HG02981 (cell line): ENCODE results near the gene DUOX1.

Experiments used
- ATAC-seq: cut with Tn5 transposase; IDR thresholded peaks from one replicate; pipeline ENCODE4 v1.9.1; 2021; ENCODE audit warnings: mild to moderate bottlenecking, moderate library complexity; ENCODE audit not compliant: unreplicated experiment

DUOX1 gene

GRCh38 chr15:45140557-45141250 is 10.9 kb downstream of the DUOX1 start:
- no peak for ATAC-seq

DNA sequence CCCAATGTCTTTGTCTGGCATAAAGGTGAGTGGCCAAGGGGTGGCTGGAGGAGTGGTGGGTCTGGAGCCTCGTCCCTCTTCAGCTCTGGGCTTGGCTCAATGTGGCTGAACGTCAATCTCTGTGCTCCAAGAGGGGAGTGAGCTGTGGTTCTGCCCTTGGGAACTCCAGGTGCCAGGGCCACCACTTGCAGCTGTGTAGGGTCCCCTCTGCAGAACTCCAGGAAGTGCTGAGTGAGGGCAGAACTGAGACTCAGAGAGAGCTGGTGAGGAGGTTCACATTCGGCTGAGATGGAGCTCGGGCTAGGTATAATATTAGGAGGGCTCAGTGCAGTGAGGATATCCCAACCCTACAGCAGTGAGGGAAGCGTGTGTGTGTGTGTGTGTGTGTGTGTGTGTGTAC is 11.6 kb downstream of the DUOX1 start:
- ATAC-seq, result no peak

DNA sequence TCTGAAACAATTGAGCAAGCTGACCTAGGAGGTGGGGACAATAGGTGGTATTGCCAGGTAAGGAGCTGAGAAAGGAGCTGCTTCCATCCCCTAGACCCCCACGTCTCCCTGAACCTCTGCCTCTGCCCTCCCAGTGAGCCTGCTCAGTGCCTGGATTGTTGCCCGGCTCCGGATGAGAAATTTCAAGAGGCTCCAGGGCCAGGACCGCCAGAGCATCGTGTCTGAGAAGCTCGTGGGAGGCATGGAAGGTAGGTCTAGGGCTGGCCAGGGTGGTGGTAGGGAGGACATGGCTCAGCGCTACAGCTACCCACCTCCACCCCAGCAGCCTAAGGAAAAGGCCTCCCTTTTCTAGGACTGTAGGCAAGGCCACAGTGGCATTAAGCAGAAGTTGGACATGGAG is 13.3 kb downstream of the DUOX1 start:
- no peak for ATAC-seq

DNA sequence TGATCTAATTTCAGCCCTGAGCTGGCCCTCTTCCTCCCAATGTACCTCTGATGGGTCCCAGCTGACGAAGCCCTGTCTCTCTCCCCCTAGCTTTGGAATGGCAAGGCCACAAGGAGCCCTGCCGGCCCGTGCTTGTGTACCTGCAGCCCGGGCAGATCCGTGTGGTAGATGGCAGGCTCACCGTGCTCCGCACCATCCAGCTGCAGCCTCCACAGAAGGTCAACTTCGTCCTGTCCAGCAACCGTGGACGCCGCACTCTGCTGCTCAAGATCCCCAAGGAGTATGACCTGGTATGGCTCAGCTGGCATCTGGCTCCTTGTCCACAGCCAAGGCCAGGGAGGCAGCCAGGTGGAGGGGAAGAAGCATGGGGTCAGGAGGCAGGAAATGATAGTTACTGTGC is 14.2 kb downstream of the DUOX1 start:
- ATAC-seq, result no peak

DNA sequence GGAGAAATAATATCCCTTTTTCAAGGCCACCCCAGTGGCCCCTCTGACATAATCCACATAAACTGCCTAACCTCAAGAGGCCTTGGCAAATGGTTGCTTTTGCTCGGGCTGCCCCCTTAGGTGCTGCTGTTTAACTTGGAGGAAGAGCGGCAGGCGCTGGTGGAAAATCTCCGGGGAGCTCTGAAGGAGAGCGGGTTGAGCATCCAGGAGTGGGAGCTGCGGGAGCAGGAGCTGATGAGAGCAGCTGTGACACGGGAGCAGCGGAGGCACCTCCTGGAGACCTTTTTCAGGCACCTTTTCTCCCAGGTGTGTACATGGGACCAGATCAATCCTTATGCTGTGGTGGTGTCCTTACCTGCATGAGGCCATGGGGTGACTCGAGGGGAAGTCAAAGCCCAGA is 15.0 kb downstream of the DUOX1 start:
- ATAC-seq, result no peak

DNA sequence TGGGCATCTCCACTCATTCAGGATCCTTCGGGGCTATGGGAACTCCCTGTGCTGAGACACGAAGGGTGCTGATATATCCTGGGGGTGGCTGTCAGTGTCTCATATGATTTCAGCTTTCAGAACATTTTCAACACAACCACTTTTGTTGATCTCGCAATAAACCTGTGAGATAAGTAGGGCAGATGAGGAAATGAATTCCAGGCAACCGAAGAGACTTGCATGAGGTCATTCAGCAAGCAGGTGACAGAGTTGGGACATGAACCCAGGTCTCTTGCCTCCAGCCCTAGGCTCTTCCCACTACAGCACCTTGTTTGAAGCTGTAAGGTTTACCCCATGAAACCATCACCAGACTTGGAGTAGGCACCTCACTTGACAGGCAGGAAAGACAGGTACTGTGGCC is 16.6 kb downstream of the DUOX1 start:
- no peak for ATAC-seq

- no peak for ATAC-seq
These were observed 17.8 kb downstream of the DUOX1 start for GRCh38 chr15:45147606-45148005.

DNA sequence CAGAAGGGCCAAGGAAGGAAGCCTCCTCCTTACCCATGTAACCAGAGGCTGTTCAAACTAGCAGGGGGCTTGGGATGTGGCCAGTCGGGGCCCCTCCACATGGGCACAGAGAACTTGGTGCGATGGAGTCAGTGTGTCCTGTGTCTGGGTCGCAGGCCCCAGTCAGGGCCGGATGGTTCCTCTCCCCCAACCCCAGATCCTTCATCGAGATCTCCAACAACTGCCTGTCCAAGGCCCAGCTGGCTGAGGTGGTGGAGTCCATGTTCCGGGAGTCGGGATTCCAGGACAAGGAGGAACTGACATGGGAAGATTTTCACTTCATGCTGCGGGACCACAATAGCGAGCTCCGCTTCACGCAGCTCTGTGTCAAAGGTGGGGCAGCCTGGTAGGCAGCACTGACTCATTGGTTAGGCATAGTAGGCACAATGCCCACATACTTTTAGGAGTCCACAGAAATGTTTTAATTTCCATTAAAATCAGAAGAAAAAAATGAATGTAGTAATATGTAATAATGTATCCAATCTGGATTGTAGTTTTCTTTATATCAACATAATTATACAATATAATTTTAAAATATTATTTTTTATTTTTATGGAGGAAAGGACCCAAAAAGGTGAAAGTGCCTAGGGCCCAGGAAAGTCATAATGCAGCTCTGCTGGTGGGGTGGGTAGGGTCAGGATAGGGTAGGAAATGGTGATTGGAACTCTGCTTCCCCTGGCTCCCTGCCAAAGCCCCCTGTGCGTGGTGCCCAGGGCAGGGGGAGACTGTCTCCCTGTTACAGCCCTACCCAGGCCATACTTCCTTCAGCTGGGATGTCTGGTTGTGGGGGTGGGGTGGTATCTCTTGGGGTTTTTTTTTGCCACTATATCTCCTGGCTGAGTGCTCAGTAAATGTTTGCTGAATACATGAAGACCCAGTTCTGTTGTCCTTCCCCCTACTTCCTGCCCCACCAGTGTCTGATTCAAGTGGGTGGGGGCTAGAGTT is 18.6 kb downstream of the DUOX1 start:
- no peak for ATAC-seq

- no peak for ATAC-seq
These were observed 19.3 kb downstream of the DUOX1 start for GRCh38 chr15:45149060-45149459.

GRCh38 chr15:45150481-45150880 is 20.7 kb downstream of the DUOX1 start:
- ATAC-seq, result no peak

DNA sequence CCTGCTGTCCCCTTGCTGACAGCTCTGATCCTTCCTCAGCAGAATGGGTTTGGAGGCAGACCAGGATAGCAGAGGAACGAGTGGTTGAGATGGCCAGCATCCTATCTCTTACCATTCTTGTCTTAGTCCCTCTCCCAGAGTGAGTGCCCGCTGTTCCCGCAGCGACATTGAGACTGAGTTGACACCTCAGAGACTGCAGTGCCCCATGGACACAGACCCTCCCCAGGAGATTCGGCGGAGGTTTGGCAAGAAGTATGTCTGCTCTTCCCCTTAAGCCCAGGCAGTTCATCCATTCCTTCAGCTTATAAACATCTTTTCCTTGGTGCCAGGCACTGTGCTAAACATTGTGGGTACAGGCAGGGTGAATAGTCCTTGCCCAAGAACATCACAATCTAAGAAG is 21.2 kb downstream of the DUOX1 start:
- ATAC-seq, result no peak

- ATAC-seq, result no peak
These were observed 22.4 kb downstream of the DUOX1 start for GRCh38 chr15:45151998-45152828.

DNA sequence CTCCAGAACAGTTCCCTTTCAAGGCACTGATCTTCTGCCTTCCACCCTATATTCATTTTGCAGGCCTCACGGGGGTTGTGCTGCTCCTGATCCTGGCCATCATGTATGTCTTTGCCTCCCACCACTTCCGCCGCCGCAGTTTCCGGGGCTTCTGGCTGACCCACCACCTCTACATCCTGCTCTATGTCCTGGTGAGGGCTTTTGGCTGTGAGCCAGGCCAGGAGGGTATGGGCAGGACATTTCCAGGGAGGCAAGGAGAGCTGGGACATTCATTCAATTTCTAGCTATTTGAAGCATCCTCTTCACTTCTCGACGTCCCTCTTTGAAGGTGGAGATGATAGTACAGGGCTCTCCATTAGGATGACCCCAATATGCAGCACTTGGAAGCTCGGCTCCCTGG is 25.9 kb downstream of the DUOX1 start:
- ATAC-seq, result no peak

- no peak for ATAC-seq
These were observed 27.1 kb downstream of the DUOX1 start for GRCh38 chr15:45156744-45157455.

DNA sequence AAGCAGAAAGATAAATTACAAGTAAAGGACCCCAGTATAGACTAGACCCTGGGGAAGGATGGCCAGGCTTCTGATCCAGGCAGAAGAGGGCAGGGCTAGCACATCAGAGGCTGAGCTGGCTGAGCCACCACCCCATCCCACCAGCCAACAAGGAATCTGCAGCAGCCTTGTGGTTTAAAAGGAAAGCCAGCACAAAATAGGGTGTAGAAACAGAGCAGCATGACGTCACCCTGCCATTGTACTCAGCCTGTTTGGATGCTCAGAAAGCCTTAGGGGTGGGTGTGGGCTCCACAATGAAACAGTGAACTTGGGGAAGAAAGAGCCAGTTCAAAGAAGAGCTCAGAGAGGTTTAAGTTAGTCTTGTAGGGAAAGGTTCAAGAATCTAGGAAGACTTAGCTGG is 28.2 kb downstream of the DUOX1 start:
- ATAC-seq, result no peak

- no peak for ATAC-seq
These were observed 31.9 kb downstream of the DUOX1 start for GRCh38 chr15:45161666-45162065.

GRCh38 chr15:45162771-45163507 is 33.1 kb downstream of the DUOX1 start:
- peak; percentile 41 for ATAC-seq

DNA sequence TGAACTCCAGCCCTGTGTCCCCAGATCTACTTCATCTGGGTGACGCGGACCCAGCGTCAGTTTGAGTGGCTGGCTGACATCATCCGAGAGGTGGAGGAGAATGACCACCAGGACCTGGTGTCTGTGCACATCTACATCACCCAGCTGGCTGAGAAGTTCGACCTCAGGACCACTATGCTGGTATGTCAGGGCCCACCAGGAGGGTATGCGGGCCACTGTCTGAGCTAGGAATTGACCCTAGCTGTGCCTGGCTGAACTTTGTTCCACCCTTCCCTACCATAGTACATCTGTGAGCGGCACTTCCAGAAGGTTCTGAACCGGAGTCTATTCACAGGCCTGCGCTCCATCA is 33.7 kb downstream of the DUOX1 start:
- no peak for ATAC-seq

DNA sequence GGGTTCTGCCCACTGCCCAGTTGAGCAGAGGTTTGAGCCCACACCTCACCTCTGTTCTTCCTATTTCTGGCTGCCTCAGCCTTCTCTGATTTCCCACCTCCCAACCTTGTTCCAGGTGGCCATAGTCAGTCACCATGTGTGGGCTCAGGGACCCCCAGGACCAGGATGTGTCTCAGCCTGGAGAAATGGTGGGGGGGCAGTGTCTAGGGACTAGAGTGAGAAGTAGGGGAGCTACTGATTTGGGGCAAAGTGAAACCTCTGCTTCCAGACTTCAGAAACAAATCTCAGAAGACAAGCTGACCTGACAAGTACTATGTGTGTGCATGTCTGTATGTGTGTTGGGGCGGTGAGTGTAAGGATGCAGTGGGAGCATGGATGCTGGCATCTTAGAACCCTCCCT is 35.1 kb downstream of the DUOX1 start:
- no peak for ATAC-seq

- ATAC-seq, result no peak
These were observed 35.7 kb downstream of the DUOX1 start for GRCh38 chr15:45165536-45165935.
